Measurements from ENCODE around the gene ZFP69B. TPM values are rescaled to one million over a fixed set of nuclear protein-coding genes. Genes with fewer than 3 reads are reported as not detected.
"Not testable (repeated sequence)": the region's sequence is repeated elsewhere in the genome, so short reads cannot be mapped to it uniquely, and the experiment has no call there.

ZFP69B gene
- total RNA-seq, 4 donors from 2014 or later, result 0.68 to 1.9 TPM; not detected in 2

DNA sequence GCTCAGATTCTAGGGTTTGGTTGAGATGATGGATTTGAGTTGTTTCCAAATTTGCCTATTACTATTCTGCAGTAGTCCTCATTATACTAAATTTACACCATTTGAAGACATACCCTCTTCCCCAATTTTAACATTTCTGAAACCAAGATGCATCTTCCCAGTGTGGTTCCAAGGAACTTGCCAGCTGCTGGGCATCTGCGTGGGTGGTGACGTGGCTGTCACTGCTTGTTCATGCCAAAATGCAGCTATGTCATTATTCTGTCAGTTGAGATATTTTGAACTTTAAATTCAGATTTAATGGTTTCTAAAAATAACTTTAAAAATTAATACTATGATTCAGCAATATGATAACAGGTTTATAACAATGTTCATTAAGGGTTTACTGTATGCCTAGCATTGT is 28.0 kb downstream of the ZFP69B start:
- no peak for DNase-seq
- TF ChIP-seq POLR2AphosphoS5 (IDR thresholded peaks at IDR 0.05) (no peak), POLR2A (IDR thresholded peaks at IDR 0.05) (no peak), EP300 (IDR thresholded peaks at IDR 0.05; ENCODE audit: low read depth) (no peak)
- TF ChIP-seq, protein P1, sequence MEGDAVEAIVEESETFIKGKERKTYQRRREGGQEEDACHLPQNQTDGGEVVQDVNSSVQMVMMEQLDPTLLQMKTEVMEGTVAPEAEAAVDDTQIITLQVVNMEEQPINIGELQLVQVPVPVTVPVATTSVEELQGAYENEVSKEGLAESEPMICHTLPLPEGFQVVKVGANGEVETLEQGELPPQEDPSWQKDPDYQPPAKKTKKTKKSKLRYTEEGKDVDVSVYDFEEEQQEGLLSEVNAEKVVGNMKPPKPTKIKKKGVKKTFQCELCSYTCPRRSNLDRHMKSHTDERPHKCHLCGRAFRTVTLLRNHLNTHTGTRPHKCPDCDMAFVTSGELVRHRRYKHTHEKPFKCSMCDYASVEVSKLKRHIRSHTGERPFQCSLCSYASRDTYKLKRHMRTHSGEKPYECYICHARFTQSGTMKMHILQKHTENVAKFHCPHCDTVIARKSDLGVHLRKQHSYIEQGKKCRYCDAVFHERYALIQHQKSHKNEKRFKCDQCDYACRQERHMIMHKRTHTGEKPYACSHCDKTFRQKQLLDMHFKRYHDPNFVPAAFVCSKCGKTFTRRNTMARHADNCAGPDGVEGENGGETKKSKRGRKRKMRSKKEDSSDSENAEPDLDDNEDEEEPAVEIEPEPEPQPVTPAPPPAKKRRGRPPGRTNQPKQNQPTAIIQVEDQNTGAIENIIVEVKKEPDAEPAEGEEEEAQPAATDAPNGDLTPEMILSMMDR (IDR thresholded peaks at IDR 0.05), result no peak
- Histone ChIP-seq H3K27me3 (no peaks in the 10 kb centered on the region), H3K27ac (peak overlapping the region in 1 of 4 donors; percentile 64), H3K4me1 (peaks cover 0 to 13% (median 6%) of the 10 kb centered on the region in 4 donors), H3K9me3 (peaks cover 11 to 12% of the 10 kb centered on the region in 2 donors), H3K36me3 (peaks cover 0 to 10% (median 0%) of the 10 kb centered on the region in 4 donors), H3K4me3 (peak overlapping the region in 2 of 4 donors; percentile 78 to 90)
- WGBS, 2 donors (ENCODE audit: low coverage in 1 of 2), result 27 to 58% methylated on average over 2 of the region's 2 CpGs
- intact Hi-C loops (cut with DNase I; ENCODE audit: low total_unique reads) (no loop called here), in situ Hi-C loops (cut with MboI; ENCODE audit: low pct_ligation_motif_present in 1 of 4, low pct_unique_long_range_greater_than_20kb in 1 of 4, low sequenced_read_pairs in 3 of 4) (no loop called here)

DNA sequence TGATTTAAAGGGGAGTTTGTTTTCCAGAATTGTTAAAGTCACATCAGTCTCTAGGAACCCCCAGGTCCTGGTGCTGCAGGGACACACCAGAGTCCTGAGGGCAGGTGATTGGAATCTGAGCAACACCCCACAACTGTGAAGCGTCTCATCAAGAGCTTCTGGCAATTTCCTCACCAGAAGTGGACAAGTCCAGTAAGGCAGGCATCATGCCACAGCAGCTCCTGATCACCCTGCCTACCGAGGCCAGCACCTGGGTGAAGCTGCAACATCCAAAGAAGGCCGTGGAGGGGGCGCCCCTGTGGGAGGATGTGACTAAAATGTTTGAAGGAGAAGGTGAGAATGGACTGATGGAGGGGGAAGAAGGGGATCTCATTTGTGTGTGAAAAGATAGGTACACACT is 28.9 kb downstream of the ZFP69B start:
- 88 to 100% methylated on average over 1 to 4 of the region's 4 CpGs for WGBS, 2 donors (ENCODE audit: low coverage in 1 of 2)
- DNase-seq, result no peak
- in situ Hi-C loops (cut with MboI; ENCODE audit: low pct_ligation_motif_present in 1 of 4, low pct_unique_long_range_greater_than_20kb in 1 of 4, low sequenced_read_pairs in 3 of 4), result no loop called here

DNA sequence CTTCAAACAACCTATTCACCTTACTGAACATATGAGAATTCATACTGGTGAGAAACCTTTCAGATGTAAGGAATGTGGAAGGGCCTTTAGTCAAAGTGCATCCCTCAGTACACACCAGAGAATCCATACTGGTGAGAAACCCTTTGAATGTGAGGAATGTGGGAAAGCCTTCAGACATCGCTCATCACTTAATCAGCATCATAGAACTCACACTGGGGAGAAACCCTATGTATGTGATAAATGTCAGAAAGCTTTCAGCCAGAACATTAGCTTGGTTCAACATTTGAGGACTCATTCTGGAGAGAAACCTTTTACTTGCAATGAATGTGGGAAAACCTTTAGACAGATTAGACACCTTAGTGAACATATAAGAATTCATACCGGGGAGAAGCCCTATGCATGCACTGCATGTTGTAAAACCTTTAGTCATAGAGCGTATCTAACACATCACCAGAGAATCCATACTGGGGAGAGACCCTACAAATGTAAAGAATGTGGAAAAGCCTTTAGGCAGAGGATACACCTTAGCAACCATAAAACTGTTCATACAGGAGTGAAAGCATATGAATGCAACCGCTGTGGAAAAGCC is 45.1 kb downstream of the ZFP69B start:
- Histone ChIP-seq H3K27ac (no peak overlapping the region), H3K27me3 (no peaks in the 10 kb centered on the region), H3K4me3 (no peak overlapping the region), H3K4me1 (no peaks in the 10 kb centered on the region), H3K36me3 (peaks cover 0 to 56% (median 26%) of the 10 kb centered on the region in 4 donors), H3K9me3 (peaks cover 62 to 75% of the 10 kb centered on the region in 2 donors)
- intact Hi-C loops (cut with DNase I; ENCODE audit: low total_unique reads) (no loop called here), in situ Hi-C loops (cut with MboI; ENCODE audit: low pct_ligation_motif_present in 1 of 4, low pct_unique_long_range_greater_than_20kb in 1 of 4, low sequenced_read_pairs in 3 of 4) (no loop called here)
- DNase-seq, result no peak
- TF ChIP-seq POLR2AphosphoS5 (IDR thresholded peaks at IDR 0.05) (no peak), EP300 (IDR thresholded peaks at IDR 0.05; ENCODE audit: low read depth) (no peak), POLR2A (IDR thresholded peaks at IDR 0.05) (no peak)
- TF ChIP-seq, protein P1 (IDR thresholded peaks at IDR 0.05), result no peak
- 96% methylated on average over 4 of the region's 4 CpGs; no CpG with 5 or more reads in 1 of the 2 donors for WGBS, 2 donors (ENCODE audit: low coverage in 1 of 2)

More for the DNA sequence above, 28.9 kb downstream of the ZFP69B start:
- Histone ChIP-seq H3K9me3 (peaks cover 16 to 17% of the 10 kb centered on the region in 2 donors), H3K27ac (no peak overlapping the region), H3K36me3 (peaks cover 0 to 19% (median 0%) of the 10 kb centered on the region in 4 donors), H3K27me3 (no peaks in the 10 kb centered on the region), H3K4me1 (peaks cover 0 to 13% (median 6%) of the 10 kb centered on the region in 4 donors), H3K4me3 (no peak overlapping the region)
- TF ChIP-seq POLR2AphosphoS5 (IDR thresholded peaks at IDR 0.05), result no peak
- TF ChIP-seq, protein P1 (IDR thresholded peaks at IDR 0.05), result no peak
- no peak for TF ChIP-seq EP300 (IDR thresholded peaks at IDR 0.05; ENCODE audit: low read depth)
- TF ChIP-seq POLR2A (IDR thresholded peaks at IDR 0.05), result no peak
- intact Hi-C loops (cut with DNase I; ENCODE audit: low total_unique reads), result no loop called here

DNA sequence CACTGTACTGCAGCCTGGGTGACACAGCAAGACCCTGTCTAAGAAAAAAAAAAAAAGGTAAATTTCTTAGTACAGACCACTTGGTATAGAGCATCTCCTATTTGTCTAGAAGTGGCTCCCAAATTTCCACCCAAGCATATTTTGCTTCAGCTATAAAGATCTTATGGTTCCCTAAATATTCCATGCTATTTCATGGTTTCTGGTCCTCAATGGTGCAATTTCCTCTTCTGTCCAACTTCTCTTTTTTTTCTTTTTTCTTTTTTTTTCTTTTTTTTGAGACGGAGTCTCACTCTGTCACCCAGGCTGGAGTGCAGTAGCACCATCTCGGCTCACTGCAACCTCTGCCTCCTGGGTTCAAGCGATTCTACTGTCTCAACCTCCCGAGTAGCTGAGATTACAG is 52.4 kb downstream of the ZFP69B start:
- DNase-seq; H3K27me3 ChIP-seq; H3K36me3 ChIP-seq; H3K4me3 ChIP-seq; H3K27ac ChIP-seq; H3K4me1 ChIP-seq; in situ Hi-C loops (cut with MboI; ENCODE audit: low pct_ligation_motif_present in 1 of 4, low pct_unique_long_range_greater_than_20kb in 1 of 4, low sequenced_read_pairs in 3 of 4); intact Hi-C loops (cut with DNase I; ENCODE audit: low total_unique reads): not testable (repeated sequence)
- 94% methylated on average over 4 of the region's 4 CpGs; no CpG with 5 or more reads in 1 of the 2 donors for WGBS, 2 donors (ENCODE audit: low coverage in 1 of 2)
- peaks cover 29 to 44% of the 10 kb centered on the region in 2 donors for H3K9me3 ChIP-seq

Data from transverse colon (tissue), 4 donors.